K562 (cell line): Measurements from ENCODE around the gene PACC1.

ENCODE experiments used
- CBX3 ChIP-seq, 2 experiments: IDR thresholded peaks; 1 replicate in 1 of 2; 2 replicates in 1 of 2; pipeline ENCODE4 v1.6.1; 2012; ENCODE audit warnings: inconsistent platforms in 2 of 2, low read length in 2 of 2, borderline replicate concordance in 1 of 2, control low read depth in 1 of 2
- CTCF ChIP-seq, 3 experiments: IDR thresholded peaks in 2 of 3; conservative IDR thresholded peaks in 1 of 3; 2 replicates each; pipeline ENCODE4 v1.5.1; 2011 to 2012; ENCODE audit warnings: low read length in 3 of 3, mild to moderate bottlenecking in 3 of 3, control low read depth in 2 of 3, improper control_type of control experiment in 1 of 3, inconsistent platforms in 1 of 3, low read depth in 1 of 3, mixed read lengths in 1 of 3, moderate library complexity in 1 of 3; ENCODE audit not compliant: insufficient read depth in 2 of 3
- E2F5 ChIP-seq: sonication (generic); formaldehyde crosslinking; IDR thresholded peaks from 2 replicates; pipeline ENCODE4 v1.8.0; 2022; ENCODE audit warnings: mild to moderate bottlenecking, missing genetic modification reagents
- FIP1L1 ChIP-seq: fragments of 200-400 bp; formaldehyde crosslinking; IDR thresholded peaks from 2 replicates; pipeline ENCODE4 v1.6.1; 2018; ENCODE audit warnings: mild to moderate bottlenecking, low read depth, low read length; ENCODE audit not compliant: poor library complexity, severe bottlenecking
- FOS ChIP-seq: IDR thresholded peaks from 3 replicates; pipeline ENCODE4 v1.6.1; 2011; ENCODE audit not compliant: insufficient read length; ENCODE audit errors: extremely low read depth
- PURB ChIP-seq: sonication (generic); formaldehyde crosslinking; IDR thresholded peaks from 2 replicates; pipeline ENCODE4 v1.9.0; 2021; ENCODE audit warnings: low read depth, mild to moderate bottlenecking, missing genetic modification reagents
- SIX5 ChIP-seq, 2 experiments: IDR thresholded peaks; 2 replicates each; pipeline ENCODE4 v1.6.1; 2011; ENCODE audit warnings: low read length in 2 of 2, borderline replicate concordance in 1 of 2, low read depth in 1 of 2, mild to moderate bottlenecking in 1 of 2, moderate library complexity in 1 of 2; ENCODE audit not compliant: insufficient read depth in 1 of 2
- STAT5B ChIP-seq: fragments of 250-450 bp; sonication (Bioruptor Pico); IDR thresholded peaks from 2 replicates; pipeline ENCODE4 v1.8.0; 2021; ENCODE audit warnings: mild to moderate bottlenecking, inconsistent platforms
- ZNF551 ChIP-seq: fragments of 250-450 bp; sonication (Bioruptor Pico); IDR thresholded peaks from 2 replicates; pipeline ENCODE4 v1.5.0; 2021; ENCODE audit warnings: mild to moderate bottlenecking, moderate library complexity

GRCh38 chr1:212428496-212428895, 13.8 kb upstream of the PACC1 start:
- TF ChIP-seq CBX3 (IDR thresholded peaks at IDR 0.05; ENCODE audit: borderline replicate concordance in 1 of 2, low read length in 2 of 2) (no peak), FIP1L1 (no peak), ZNF551 (CRISPR knock-in tag) (no peak), PURB (CRISPR knock-in tag) (no peak), FOS (no peak), SIX5 (IDR thresholded peaks at IDR 0.05; ENCODE audit: borderline replicate concordance in 1 of 2, insufficient read depth in 1 of 2, low read depth in 1 of 2, low read length in 2 of 2) (no peak), STAT5B (no peak), CTCF (IDR thresholded peaks at IDR 0.05 in 2 of 3, conservative IDR thresholded peaks at IDR 0.05 in 1 of 3; ENCODE audit: insufficient read depth in 2 of 3, low read depth in 1 of 3, low read length in 3 of 3) (no peak), E2F5 (CRISPR knock-in tag) (no peak)
